Left lobe of liver (tissue), 2 donors: ENCODE results near the gene S100A3. TPM values are rescaled to one million over a fixed set of nuclear protein-coding genes. Genes with fewer than 3 reads are reported as not detected.
A peak's percentile ranks its signal among the peaks of the same experiment; 100 is the strongest.

ENCODE experiments used
- ATAC-seq: fragments of 200-7000 bp; cut with Tn5 transposase; one replicate; pipeline ENCODE4 v1.9.1; 2020; ENCODE audit warnings: mild to moderate bottlenecking, moderate library complexity
- DNase-seq: peaks from one replicate; pipeline ENCODE4 v3.0.0-alpha.2; 2020; ENCODE audit warnings: low spot score
- total RNA-seq: library from RNA; stranded (reverse); gene quantifications from one replicate; pipeline ENCODE4 v1.2.1, GENCODE V29; 2021
- donor health status: DM: no; HTN: no; CAD: no; lungs with moderate emphysema.
- donor health status: DM: no; HTN: yes; CAD: no.

The S100A3 gene
- total RNA-seq, 1 donor from 2014 or later = not detected

GRCh38 chr1:153515504-153516394 lies 33.3 kb downstream of the S100A3 start:
- ATAC-seq (peak; percentile 46), DNase-seq (no peak)

- DNase-seq = no peak
- no peak for ATAC-seq
These were observed 35.4 kb downstream of the S100A3 start for GRCh38 chr1:153513666-153514065.

- peak; percentile 42 for DNase-seq
- no peak for ATAC-seq
These were observed 36.0 kb downstream of the S100A3 start for GRCh38 chr1:153513023-153513422.

- DNase-seq (peak; percentile 76), ATAC-seq (peak; percentile 82)
These were observed 38.1 kb downstream of the S100A3 start for GRCh38 chr1:153510984-153511410.

GRCh38 chr1:153509729-153510354 lies 39.2 kb downstream of the S100A3 start:
- ATAC-seq = no peak
- DNase-seq = no peak

GRCh38 chr1:153509036-153509435 lies 40.0 kb downstream of the S100A3 start:
- ATAC-seq (no peak), DNase-seq (no peak)

GRCh38 chr1:153507926-153508583 lies 41.0 kb downstream of the S100A3 start:
- ATAC-seq = no peak
- no peak for DNase-seq

GRCh38 chr1:153506831-153507413 lies 42.1 kb downstream of the S100A3 start:
- ATAC-seq (peak; percentile 89), DNase-seq (peak; percentile 78)

GRCh38 chr1:153506386-153506785 lies 42.7 kb downstream of the S100A3 start:
- DNase-seq (no peak), ATAC-seq (no peak)

- ATAC-seq (no peak), DNase-seq (no peak)
These were observed 43.5 kb downstream of the S100A3 start for GRCh38 chr1:153505576-153505975.

GRCh38 chr1:153503766-153504165 lies 45.3 kb downstream of the S100A3 start:
- no peak for ATAC-seq
- DNase-seq = no peak

- ATAC-seq (no peak), DNase-seq (no peak)
These were observed 50.3 kb downstream of the S100A3 start for GRCh38 chr1:153498746-153499145.

Other genes with a start within 250 kb of the S100A3 start
- gene PGLYRP3, start 236.3 kb downstream of the S100A3 start, total RNA-seq = not detected
- gene PGLYRP4, start 200.4 kb downstream of the S100A3 start, total RNA-seq = not detected
- gene S100A9, start 191.4 kb downstream of the S100A3 start, total RNA-seq = 36.3 TPM
- gene S100A12, start 173.6 kb downstream of the S100A3 start, total RNA-seq = 1.2 TPM
- gene S100A8, start 158.2 kb downstream of the S100A3 start, total RNA-seq = 23.7 TPM
- gene S100A7A, start 132.7 kb downstream of the S100A3 start, total RNA-seq = not detected
- not detected for gene S100A7, start 88.6 kb downstream of the S100A3 start, total RNA-seq
- 13.9 TPM for gene S100A6, start 13.3 kb downstream of the S100A3 start, total RNA-seq
- gene S100A5, start 8.3 kb downstream of the S100A3 start, total RNA-seq = not detected
- gene S100A4, start 3.5 kb downstream of the S100A3 start, total RNA-seq = 7.1 TPM
- 0.55 TPM for gene S100A2, start 16.6 kb upstream of the S100A3 start, total RNA-seq
- 57.4 TPM for gene S100A16, start 63.9 kb upstream of the S100A3 start, total RNA-seq
- 4.9 TPM for gene S100A14, start 67.1 kb upstream of the S100A3 start, total RNA-seq
- 10.2 TPM for gene S100A13, start 78.2 kb upstream of the S100A3 start, total RNA-seq
- gene S100A1, start 79.2 kb upstream of the S100A3 start, total RNA-seq = 1.7 TPM
- gene CHTOP, start 84.8 kb upstream of the S100A3 start, total RNA-seq = 24.5 TPM
- 15.1 TPM for gene SNAPIN, start 109.4 kb upstream of the S100A3 start, total RNA-seq
- gene ILF2, start 121.7 kb upstream of the S100A3 start, total RNA-seq = 33.2 TPM
- 7.1 TPM for gene NPR1, start 129.4 kb upstream of the S100A3 start, total RNA-seq
- gene INTS3, start 178.8 kb upstream of the S100A3 start, total RNA-seq = 21.9 TPM
- gene SLC27A3, start 226.1 kb upstream of the S100A3 start, total RNA-seq = 60.7 TPM